Lower leg skin (tissue), 4 donors: ENCODE results near the gene BNIP5. TPM values are rescaled to one million over a fixed set of nuclear protein-coding genes. Genes with fewer than 3 reads are reported as not detected.
A peak's percentile ranks its signal among the peaks of the same experiment; 100 is the strongest.

Experiments used
- DNase-seq, 2 donors: peaks; one replicate each; pipeline ENCODE4 v3.0.0-alpha.2; 2019; ENCODE audit warnings: low spot score in 2 of 2
- H3K4me3 ChIP-seq: fragments of 200-600 bp; sonication (generic); 2 replicates; pipeline ENCODE4 v1.5.1; 2017; ENCODE audit warnings: mild to moderate bottlenecking, low read depth; ENCODE audit not compliant: poor library complexity, severe bottlenecking
- CTCF ChIP-seq, 3 donors: fragments of 450-650 bp; IDR thresholded peaks; one replicate each; pipeline ENCODE4 v1.5.1; 2016; ENCODE audit warnings: antibody characterized with exemption in 3 of 3, mild to moderate bottlenecking in 3 of 3, moderate library complexity in 2 of 3
- POLR2A ChIP-seq, 2 donors: fragments of 450-650 bp; IDR thresholded peaks; one replicate each; pipeline ENCODE4 v1.6.1; 2016 to 2017; ENCODE audit warnings: antibody characterized with exemption in 2 of 2, mild to moderate bottlenecking in 1 of 2, moderate library complexity in 1 of 2
- WGBS, 2 donors: methylation state at CpG; one replicate each; pipeline ENCODE4 v1.1.5; 2018; 5-methylcytosine and 5-hydroxymethylcytosine counted together
- intact Hi-C: fragments of 100-400 bp; cut with DNase I; formaldehyde crosslinking; loops from one replicate; pipeline ENCODE4 v1.15.0; 2023; ENCODE audit warnings: low total_unique reads
- total RNA-seq, 4 donors: library from RNA; depleted of rRNA; stranded (reverse); fragments of >200 nt; gene quantifications; one replicate each; pipeline ENCODE4 v1.1.0, GENCODE V29; 2016

The BNIP5 gene
- total RNA-seq, 4 donors from 2014 or later = not detected

GRCh38 chr6:36308514-36308913 lies 28.2 kb downstream of the BNIP5 start:
- intact Hi-C loops = no loop called here
- no peak overlapping the region for H3K4me3 ChIP-seq
- DNase-seq = no peak
- WGBS, 2 donors = 93 to 94% methylated on average over 5 of the region's 5 CpGs
- no peak for TF ChIP-seq CTCF (IDR thresholded peaks at IDR 0.05)
- TF ChIP-seq POLR2A (IDR thresholded peaks at IDR 0.05) = no peak

GRCh38 chr6:36306375-36306774 lies 30.3 kb downstream of the BNIP5 start:
- no peak overlapping the region for H3K4me3 ChIP-seq
- 77 to 83% methylated on average over 7 of the region's 7 CpGs for WGBS, 2 donors
- DNase-seq = no peak
- TF ChIP-seq POLR2A (IDR thresholded peaks at IDR 0.05) (no peak), CTCF (IDR thresholded peaks at IDR 0.05) (no peak)
- intact Hi-C loops = no loop called here

GRCh38 chr6:36305885-36306284 lies 30.8 kb downstream of the BNIP5 start:
- DNase-seq = no peak
- TF ChIP-seq CTCF (IDR thresholded peaks at IDR 0.05) = no peak
- no peak for TF ChIP-seq POLR2A (IDR thresholded peaks at IDR 0.05)
- intact Hi-C loops = no loop called here
- WGBS, 2 donors = 88 to 90% methylated on average over 11 of the region's 11 CpGs
- no peak overlapping the region for H3K4me3 ChIP-seq

GRCh38 chr6:36302227-36302976 lies 34.3 kb downstream of the BNIP5 start:
- H3K4me3 ChIP-seq = no peak overlapping the region
- peak; percentile 87 to 95 for DNase-seq
- TF ChIP-seq CTCF (IDR thresholded peaks at IDR 0.05) = peak in 1 of 3 donors; percentile 86
- TF ChIP-seq POLR2A (IDR thresholded peaks at IDR 0.05) = no peak
- intact Hi-C loops = no loop called here
- 28 to 33% methylated on average over 13 of the region's 13 CpGs for WGBS, 2 donors

- H3K4me3 ChIP-seq = no peak overlapping the region
- WGBS, 2 donors = 35 to 47% methylated on average over 7 of the region's 7 CpGs
- intact Hi-C loops = no loop called here
- DNase-seq = no peak
- no peak for TF ChIP-seq CTCF (IDR thresholded peaks at IDR 0.05)
- TF ChIP-seq POLR2A (IDR thresholded peaks at IDR 0.05) = no peak
Measured at GRCh38 chr6:36301781-36302180, 34.9 kb downstream of the BNIP5 start.
